ENCODE measurements around the gene CRYBA4.

DNA sequence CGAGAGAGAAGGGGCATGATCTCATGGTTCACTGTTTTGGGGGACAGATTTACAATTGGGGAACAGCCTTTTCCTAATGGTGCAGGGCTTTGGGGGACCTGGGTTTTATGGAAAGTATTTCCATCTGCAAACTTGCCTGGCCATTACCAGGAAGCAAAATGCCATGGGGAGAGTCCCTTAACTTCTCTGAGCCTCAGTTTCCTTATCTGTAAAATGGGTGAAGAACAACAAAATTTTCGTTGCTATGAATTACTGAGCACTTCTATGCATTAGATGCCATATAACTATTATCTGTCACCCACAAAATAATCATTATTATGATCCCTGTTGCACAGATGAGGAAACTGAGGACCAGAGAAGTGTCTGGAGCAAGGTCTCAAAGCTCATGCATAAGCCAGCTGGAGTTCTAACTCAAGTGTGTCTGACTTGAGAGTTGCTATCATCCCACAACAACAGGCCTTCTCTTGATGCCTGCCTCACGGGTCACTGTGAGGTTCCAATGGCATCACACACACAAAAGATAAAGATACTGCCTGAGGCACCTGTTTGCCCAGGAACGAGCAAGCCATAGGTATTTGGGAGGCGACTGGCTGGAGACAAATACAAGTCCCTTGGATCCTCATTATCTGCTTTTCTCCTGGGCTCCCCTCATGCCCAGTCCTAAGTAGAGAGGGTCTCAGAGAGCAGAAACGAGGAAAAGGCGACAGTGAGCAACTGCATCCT, 47.6 kb upstream of the CRYBA4 start:
- TF ChIP-seq EZH2 (IDR thresholded peaks at IDR 0.05; ENCODE audit: low read depth) (no peak), CTCF (conservative IDR thresholded peaks at IDR 0.05) (no peak)

All from PC-9 (cell line).